GM19468 (cell line): ENCODE data around the gene PDE1C.
"Not testable (repeated sequence)": the region's sequence is repeated elsewhere in the genome, so short reads cannot be mapped to it uniquely, and the experiment has no call there.

Experiments
- ATAC-seq: cut with Tn5 transposase; IDR thresholded peaks from one replicate; pipeline ENCODE4 v1.9.1; 2021; ENCODE audit warnings: mild to moderate bottlenecking, moderate library complexity, moderate number of reproducible peaks; ENCODE audit not compliant: unreplicated experiment; ENCODE audit errors: extremely low read depth

PDE1C gene

DNA sequence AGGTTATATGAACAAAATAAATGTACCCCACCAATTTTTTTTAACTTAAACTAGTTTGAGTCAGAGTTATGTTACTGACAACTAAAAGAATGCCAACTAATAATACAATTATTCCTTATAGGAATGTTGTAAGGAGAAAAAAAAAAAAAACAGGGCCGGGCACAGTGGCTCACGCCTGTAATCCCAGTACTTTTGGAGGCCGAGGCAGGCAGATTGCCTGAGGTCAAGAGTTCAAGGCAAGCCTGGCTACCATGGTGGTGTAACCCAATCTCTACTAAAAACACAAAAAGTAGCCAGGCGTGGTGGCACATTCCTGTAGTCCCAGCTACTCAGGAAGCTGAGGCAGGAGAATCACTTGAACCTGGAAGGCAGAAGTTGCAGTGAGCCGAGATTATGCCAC is 6.6 kb upstream of the PDE1C start:
- not testable (repeated sequence) for ATAC-seq

- no peak for ATAC-seq
Measured at GRCh38 chr7:32075612-32076011, 5.4 kb upstream of the PDE1C start.

DNA sequence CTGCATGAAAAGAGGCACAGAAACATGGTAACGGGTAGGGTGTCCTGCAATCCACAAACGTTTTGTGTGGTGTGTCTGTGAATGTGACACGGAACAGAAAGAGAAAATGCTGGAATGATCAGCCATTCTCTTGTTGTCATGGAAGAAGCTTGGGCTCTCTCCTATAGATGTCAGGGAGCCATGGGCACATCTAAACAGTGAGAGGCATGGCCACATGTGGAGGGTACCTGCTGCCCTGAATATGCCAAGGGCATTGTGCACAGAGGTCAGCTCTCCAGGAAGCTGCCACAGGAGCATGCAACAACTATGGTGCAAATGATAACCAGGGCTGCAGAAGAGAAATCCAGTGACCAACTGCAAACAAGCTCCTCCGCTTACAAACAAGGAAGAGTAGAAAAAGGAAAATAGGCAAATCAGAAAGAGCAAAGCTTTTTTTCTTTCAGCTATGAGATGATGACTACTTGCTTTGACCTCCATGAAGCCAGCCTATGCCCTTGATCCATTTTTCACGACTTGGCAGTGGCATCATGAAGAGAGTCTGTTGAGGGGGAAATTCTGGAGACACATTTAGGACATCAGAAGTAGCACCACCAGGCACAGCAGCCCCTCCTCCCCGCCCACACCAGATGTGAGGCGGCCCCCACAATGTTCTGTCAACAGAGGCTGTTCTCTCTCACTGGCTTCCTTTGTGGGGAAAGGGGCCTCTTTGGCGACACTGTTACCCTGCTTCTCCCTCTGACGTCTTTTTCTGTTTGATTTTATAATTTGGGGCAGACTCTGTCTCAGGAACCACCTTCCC is 4.8 kb upstream of the PDE1C start:
- no peak for ATAC-seq

DNA sequence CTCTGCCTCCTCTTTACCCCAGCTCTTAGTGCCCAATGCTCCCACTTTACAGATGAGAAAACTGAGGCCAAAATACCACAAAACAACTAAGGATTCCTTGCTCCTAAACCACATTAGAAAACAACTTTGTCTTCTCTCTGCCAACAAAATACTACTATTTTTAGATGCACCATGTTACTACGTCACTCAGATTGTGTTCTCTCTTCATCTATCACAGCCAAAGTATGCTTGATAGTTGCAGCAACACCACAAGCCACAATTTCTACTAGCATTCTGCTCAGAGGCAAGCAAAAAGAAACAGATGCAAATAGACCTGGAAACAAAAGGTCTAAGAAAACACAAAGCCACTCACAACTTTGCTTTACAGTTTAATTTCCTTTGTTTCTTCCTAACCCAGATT is 3.3 kb upstream of the PDE1C start:
- ATAC-seq: no peak

DNA sequence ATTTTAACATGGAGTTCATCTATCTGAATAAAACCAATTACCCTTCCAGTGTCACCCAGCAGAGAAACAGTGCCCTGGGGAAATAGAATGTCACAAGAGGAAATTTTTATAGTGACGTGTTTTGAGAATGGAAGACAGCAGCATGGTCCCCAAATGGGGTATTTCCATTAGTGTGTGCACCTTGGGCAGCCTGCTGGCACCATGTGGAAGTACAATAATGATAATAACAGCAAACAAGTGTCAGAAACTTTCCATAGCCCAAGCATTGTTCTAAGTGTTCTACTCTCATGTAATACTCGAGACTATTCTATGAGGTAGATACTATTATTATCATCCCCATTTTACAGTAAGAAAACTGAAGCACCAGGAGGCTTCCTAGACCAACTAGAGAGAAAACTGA is 2.2 kb upstream of the PDE1C start:
- no peak for ATAC-seq

DNA sequence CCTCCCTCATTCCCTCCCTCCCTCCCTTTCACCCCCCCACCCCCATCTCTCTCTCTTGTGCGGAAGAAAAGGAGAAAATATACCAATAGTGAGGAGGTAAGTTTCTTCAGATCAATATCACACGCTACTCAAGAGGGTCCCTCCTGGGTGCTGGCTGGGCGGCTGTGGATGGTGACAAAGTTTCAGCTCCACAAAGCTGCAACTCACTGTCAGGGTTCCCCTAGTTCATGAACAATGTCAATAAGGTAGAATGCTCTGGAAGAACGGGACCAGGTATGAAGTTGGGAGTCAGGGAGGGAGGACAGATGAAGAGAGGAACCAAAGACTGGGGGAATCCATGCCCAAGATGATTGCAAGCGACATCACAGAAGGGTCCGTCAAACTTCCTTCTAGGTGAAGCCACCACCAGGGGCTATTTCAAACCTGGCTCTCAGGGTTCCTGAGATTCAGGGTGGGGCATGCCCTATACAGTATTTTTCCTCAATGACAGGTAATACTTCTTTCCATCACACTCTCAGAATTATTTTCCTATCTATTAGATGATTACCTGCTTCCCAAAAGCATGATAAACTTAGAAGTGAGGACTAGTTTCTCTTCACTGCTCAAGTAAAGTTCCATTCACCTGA is 1.4 kb upstream of the PDE1C start:
- ATAC-seq: no peak

GRCh38 chr7:32070051-32070405 is 179 bp downstream of the PDE1C start:
- ATAC-seq: no peak

GRCh38 chr7:32069116-32069650 is 1.0 kb downstream of the PDE1C start:
- ATAC-seq: no peak

DNA sequence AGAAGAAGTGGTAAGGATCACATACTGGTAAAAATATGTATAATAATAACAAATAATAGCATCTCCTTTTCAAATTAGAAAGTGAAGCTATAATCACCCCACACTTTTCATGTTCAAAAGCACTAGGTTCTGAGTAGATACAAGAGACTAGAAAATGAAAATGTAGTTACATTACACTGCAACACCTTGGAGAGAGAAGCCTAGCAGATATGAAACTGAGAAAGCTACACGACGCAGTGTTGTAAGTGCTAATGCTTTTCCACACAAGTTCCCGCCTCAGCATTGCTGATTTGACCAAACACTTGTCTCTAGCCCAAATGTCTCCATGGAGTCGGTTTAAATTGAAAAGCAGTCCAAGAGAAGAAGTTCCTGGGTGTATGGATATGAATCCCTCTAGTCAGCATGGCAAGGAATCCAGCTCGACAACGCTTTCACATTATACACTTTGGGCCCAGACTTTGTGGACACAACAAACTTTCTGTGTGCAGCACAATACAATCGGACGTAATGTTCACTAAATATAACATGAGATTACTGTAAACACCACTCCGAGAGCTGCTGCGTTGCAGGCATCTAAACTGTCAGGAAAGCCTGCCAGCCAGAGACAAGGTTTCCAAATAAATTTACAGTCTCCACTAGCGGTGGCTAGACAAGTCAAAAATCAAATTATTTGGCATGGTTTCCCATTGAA is 1.7 kb downstream of the PDE1C start:
- ATAC-seq: no peak

DNA sequence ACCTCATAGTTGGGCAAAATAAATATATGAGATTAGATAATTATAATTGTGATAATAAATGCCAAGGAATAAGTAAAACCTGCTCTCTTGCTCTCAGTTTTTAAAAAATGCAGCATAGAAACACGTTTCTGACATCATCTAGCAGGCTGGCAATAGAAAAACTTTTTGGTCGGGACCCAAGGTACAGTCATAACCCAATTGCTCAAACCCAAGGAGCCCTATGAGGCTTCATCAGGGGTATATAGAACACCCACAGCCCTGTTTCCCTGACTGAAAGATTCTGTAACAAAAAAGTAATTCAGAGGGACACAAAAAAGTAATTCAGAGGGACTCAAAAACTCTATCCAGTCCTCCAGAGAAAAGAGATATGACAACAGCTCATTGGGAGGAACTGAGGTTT is 3.8 kb downstream of the PDE1C start:
- ATAC-seq: no peak

- no peak for ATAC-seq
Measured at GRCh38 chr7:32063614-32064013, 6.6 kb downstream of the PDE1C start.

GRCh38 chr7:32062150-32062549 is 8.1 kb downstream of the PDE1C start:
- no peak for ATAC-seq

DNA sequence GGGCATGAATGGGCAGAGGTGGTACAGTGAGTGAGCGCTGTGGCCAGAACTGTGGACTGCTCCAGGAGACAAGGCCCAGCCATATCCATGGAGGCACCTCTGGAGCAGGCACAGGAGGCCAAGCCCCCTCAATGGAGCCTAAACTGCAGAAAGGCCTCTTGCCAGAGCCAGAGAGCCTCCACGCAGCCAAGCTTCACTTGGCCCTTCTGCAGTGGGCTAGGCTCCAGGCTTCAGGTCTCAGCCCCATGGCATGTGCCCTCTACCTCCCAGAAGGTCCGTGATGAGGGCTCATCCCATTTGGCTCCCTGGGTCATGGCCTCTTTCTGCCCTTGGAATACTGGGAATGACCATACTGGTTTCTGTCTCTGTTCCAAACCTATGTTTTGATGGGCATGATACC is 8.9 kb downstream of the PDE1C start:
- ATAC-seq: no peak

DNA sequence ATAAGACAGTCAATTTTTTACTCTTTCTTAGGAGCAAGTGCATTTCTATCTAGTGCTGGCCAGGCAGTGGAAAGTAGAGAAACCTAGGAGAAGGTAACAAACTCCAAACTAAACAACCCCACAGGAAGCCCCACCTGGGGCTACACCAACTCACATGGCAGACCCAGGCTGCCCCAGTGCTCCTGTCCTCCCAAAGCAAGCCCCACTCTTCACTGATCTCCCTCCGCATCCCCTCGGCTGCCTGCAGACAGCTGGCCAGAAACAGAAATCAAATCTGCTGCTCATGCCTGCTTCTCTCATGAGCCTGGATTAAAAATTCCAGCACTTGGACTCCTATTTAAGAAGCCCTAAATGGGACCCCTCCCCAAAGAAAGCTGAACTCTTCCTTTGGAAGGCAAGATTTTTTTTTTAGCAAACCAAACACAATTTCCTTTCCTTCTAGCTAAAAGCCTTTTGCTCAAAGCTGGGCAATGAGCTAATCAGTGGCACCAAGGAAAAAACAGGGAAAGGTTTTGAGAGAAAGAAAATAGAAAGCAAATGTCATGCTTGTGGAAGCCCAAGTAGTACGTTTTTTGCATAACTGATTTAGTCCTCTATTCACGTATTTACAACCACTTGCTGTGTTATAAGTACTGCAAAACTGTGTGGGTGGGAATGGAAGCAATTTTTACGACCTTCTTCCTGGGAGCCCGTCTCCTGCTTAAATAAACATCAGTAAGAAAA is 10.8 kb downstream of the PDE1C start:
- no peak for ATAC-seq

DNA sequence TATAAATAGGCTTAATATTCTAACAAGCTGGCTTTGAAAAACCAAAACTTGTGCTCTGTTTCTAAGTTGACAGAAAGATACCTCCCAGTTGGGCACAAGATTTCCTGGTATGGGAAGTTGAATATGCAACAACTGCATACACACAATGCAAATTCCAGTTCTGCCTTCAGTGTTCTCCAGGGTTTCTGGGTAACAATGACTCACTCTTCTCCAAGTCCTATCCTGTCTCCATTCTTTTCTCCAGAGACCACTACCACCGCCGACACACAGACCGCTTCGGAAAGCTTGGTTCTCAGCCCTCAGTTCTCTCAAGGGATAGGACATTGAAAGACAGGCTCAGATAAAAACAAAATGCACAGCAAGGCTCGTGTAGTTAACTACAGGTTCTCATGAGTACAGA is 12.2 kb downstream of the PDE1C start:
- ATAC-seq: no peak

GRCh38 chr7:32056767-32057166 is 13.4 kb downstream of the PDE1C start:
- ATAC-seq: no peak

- no peak for ATAC-seq
Measured at GRCh38 chr7:32053204-32053603, 17.0 kb downstream of the PDE1C start.

- no peak for ATAC-seq
Measured at GRCh38 chr7:32051128-32051527, 19.1 kb downstream of the PDE1C start.

- no peak for ATAC-seq
Measured at GRCh38 chr7:32049599-32049998, 20.6 kb downstream of the PDE1C start.

DNA sequence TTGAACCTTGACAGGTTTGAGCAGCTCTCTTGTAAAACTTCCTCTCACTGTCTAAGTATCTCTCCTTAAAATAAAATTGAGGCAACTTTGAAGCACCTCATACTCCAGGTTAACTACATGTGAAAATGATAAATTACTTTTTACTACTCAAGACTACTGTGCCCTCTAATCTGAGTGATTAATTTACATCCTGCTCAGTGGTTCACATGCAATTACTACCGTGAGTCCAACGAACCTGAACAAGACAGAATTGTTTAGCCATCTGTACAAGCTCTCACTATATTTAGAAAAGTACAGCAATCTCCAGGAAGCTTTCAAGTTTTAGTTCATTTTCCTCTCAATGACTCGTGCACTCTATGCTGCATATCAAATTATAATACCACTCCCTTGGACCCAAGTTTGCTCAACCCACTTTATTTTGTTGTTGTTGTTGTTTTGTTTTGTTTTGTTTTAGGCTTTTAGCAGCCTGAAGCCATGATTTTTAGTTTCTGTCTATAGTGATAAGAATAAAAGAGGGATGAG is 21.2 kb downstream of the PDE1C start:
- peak; percentile 53 for ATAC-seq
